HG03159 (cell line): ENCODE measurements around the gene SIGMAR1.
"Not testable (repeated sequence)": the region's sequence is repeated elsewhere in the genome, so short reads cannot be mapped to it uniquely, and the experiment has no call there.

Experiments
- ATAC-seq: cut with Tn5 transposase; IDR thresholded peaks from one replicate; pipeline ENCODE4 v1.9.1; 2021; ENCODE audit warnings: mild to moderate bottlenecking, moderate library complexity; ENCODE audit not compliant: unreplicated experiment

Gene SIGMAR1

DNA sequence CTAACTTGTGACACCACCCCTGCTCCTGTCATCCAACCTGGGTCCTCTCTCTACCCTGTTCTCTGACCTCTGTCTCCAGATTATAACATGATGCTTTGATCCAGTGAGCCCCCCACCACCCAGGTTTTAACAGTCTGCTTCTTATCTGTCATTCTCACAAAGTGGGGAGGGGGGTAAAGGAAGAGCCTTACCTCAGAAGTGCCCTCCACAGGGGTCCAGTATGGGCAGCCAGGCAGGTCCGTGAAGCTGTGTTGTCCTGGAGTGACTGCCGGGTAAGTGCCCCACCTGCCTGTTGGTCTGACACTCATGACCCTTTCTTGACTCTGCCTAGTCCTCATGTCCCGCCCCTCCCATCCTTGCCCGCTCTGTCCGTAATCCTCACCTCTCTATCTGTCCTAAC, 17.8 kb upstream of the SIGMAR1 start:
- no peak for ATAC-seq

DNA sequence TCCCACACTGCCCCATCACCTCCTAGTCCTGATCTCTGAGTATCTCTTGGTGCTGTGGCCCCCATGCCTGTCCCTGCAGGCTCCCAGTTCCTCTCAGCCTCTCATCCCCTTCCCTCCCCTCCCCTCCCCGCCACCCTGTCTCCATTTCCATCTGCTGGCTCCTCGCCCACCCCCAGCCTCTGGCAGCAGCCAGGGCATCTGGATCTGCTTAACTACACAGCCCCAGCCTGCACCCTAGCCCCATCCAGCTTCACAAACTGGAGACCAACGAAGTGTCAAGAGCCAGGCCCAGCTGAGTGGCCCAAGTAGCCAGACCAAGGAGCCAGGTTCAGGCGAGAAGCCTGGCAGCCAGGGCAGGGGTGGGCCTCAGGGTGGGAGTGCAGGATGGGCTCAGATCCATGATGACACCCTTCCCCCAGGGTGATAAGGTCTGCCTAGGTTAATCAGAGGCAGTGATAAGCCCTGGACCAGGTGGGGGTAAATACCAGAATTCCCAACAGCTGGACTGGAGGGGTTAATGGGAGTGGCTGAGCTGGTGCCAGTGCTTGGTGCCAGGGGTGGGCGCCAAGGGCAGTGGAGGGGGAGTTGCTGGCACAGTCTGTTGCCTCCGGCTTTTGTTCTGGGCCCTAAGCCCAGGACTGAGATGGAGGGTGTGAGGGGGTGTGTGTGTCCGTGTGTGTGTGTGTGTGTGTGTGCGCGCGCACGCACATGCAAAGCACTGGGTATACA, 16.9 kb upstream of the SIGMAR1 start:
- ATAC-seq, result no peak

DNA sequence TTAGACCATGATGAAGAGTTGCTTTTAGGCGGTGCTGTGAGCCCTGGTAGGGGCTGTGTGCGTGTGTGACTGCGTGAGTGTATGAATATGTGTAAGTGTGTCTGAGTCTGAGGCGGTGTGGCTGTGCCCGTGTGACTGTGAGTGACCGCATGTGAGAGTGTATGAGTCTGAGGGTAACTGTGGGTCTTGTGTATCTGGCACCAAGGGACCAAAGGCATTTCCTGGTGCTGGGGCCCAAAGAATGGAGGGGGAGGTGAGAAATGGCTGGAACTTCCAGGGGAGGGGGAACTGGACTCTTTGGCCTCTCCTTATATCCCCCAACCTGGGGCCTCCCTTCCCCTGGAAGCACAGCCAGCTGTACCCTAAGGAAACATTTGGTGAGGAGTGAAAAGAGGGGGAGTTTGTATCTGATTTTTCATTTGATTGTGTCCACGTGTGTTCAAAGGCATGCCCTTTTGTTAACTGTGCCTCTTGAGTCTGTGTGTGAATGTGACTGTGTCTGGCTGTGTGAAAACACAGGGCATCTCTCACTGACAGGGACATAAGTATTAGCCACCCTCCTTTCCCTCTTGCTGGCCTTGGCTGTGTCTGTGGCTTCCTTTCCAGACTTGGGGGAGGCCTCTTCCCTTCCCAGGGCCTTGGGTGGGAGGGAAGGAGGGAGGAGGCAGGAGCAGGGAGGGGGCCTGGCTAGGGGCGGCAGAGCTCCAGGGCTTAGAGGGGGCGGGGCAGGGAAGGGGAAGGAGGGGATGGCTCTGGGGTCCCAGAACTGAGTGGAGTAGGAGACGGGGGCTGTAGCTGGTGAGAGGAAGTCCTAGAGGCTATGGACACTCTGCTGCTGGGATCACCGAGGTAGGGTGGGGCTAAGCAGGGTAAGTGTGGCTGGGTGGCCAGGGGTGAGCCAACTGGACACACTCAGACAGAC, 15.8 kb upstream of the SIGMAR1 start:
- ATAC-seq, result no peak

DNA sequence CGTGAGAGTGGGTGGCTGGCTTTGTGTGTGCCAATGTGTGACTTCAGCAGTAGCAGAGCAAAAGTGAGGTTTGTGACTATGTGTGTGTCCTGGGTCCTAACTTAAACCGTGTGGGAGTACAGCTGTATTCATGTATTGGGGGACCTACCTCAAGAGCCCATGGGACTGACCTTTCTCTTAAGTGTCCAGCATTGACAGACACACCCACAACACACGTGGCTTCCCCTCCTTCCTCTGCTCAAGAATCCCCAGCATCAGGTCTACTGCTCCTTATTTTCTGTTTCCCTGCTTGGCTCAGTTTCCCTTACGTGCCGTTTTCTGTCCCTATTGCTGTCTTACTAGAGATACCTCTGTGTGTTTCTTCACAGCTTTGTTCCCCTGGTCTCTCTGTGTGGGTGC, 15.0 kb upstream of the SIGMAR1 start:
- no peak for ATAC-seq

DNA sequence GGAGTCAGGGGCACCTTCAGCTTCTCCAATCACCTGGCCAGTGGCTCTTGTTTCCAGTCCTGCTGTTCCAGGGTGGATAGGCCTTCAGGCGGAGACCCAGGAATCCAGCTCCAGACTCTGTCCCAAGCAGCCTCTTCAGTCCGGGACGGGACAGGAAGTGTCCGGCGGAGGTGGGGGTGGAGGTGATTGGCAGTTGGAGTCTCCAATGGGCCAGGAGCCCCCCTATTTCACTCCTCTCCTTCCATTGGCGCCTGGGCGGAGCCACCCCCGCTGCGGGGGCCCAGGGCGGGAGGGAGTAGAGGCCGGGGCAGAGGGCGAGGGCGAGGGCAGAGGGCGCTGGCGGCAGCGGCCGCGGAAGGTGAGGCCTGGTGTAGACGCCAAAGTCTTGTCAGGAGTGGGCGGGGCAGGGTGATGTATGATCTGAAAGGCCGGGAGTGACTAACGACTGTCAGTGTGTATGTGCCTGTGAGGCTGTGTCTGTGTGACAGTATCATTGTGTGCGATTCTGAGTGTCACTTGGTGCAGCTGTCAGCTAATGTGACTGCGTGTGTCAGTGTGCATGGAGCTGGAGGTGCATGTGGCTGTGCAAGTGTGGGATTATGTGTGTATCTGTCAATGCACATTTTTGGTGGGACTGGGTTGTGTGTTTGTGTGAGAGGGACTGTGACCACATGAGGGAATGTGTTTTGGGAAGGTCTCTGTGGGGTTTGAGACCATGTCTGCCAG, 14.5 kb upstream of the SIGMAR1 start, which contains the start of gene IL11RA:
Gene IL11RA, plus strand, starts transcription at position 310 of the 726 bp plus-strand sequence. CDS start 3,033 bp downstream, outside the sequence.
- ATAC-seq, result no peak

DNA sequence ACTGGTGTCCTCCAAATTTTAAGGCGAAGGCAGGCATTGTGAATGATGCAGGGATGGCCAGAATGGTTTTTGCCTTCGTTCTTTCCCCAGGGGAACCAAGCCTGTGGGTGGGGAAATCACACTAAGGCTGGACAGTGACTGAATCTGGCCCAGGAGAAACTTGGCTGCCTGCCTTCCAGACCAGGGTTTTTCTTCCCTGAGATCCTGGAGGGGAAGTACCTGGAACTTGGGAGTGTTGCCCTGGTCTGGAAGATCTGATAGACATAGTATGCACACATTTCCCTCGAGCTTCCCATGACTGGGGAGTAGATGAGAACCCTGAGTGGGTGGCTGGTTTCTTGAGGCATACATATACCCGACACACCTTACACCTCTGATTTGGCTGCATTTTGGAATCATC, 13.7 kb upstream of the SIGMAR1 start:
- ATAC-seq, result no peak

DNA sequence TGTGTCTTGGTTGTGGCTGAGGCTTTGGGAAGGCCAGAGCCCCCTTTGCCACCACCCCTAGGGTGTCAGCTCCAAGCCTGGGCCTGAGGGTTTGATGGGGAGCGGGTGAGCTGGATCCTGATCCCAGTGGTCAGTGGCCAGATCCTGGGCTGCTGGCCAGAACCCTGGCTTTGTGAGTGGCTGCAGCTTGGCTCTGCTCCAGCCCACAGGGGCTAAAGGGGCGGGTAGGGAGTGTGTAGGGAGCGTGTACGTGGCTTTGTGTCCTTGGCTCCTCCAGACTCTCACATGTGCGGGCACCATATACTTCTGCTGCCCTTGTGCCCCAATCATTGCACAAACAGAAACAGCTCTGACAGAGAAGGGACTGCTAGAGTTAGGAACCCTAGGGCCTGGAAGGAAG, 13.2 kb upstream of the SIGMAR1 start:
- ATAC-seq, result no peak

DNA sequence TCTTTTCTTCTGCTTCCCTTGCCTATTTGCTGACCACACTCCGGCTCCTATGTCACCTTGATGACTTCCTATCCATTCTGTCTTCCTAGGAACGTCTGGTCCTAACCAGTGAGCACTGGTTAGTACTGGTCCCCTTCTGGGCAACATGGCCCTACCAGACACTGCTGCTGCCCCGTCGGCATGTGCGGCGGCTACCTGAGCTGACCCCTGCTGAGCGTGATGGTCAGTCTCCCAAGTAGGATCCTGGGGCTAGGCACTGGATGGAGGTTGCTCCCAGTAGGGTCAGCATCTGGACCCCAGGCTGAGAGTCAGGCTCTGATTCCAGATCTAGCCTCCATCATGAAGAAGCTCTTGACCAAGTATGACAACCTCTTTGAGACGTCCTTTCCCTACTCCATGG, 11.1 kb upstream of the SIGMAR1 start:
- ATAC-seq, result no peak

DNA sequence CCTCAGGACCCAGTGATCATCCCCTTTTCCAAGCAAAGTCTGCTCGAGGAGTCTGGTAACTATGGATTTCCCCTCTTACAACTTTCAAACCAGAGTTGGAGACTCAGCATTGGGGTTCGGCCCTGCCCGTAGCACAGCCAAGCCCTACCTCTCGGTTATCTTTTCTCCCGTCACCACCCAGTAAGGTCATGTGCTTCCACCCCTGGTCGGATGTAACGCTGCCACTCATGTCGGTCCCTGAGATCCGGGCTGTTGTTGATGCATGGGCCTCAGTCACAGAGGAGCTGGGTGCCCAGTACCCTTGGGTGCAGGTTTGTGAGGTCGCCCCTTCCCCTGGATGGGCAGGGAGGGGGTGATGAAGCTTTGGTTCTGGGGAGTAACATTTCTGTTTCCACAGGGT, 10.1 kb upstream of the SIGMAR1 start:
- ATAC-seq, result no peak

DNA sequence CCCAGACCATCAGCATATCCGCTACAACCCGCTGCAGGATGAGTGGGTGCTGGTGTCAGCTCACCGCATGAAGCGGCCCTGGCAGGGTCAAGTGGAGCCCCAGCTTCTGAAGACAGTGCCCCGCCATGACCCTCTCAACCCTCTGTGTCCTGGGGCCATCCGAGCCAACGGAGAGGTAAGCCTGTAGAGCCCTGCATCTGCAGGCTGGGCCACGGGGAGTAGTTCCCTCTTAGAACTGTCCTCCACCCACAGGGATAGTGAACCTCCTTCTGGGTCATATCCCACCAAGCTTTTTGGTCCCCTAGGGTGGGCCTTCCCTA, 9.5 kb upstream of the SIGMAR1 start:
- ATAC-seq, result no peak

DNA sequence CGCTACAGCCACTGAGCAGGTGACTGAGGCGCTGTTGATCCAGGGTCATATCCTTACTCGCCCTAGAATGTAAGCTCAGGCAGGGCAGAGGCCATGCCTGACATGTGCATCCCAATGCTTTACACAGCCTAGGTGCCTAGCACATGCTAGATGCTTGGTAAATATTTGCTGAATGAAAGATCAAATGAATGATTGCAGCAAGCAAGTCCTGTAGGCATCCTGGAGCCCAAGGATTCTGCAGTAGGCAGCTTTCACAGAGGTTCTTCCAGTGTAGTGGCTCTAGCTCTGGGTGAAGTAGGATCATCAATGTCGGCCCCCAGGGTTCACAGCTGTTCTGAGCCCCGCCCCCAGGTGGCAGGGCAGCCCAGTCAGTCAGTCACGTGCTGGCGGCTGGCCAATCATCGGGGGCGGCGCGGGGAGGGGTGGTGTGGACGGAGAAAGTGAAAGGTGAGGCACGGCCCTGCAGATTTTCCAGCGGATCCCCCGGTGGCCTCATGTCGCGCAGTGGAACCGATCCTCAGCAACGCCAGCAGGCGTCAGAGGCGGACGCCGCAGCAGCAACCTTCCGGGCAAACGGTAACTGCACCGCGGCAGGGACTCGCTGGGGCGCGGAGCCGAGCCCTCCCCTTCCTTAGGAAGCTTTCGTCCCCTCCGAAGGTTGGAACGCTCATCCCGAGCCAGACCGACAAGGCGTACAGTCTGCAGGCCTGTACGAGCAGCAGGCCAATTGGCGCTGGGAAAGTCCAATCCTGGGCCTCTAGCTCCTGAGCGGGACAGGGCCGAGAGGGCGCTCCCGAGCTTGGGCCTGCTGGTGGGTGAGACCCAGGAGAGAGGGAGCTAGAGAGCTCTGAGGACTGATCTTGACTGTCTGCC, 8.9 kb upstream of the SIGMAR1 start, which contains the start of gene GALT:
Gene GALT, plus strand, starts transcription at position 465 of the 873 bp plus-strand sequence. Its CDS starts 30 bp downstream, at position 495.
- peak; percentile 79 for ATAC-seq

DNA sequence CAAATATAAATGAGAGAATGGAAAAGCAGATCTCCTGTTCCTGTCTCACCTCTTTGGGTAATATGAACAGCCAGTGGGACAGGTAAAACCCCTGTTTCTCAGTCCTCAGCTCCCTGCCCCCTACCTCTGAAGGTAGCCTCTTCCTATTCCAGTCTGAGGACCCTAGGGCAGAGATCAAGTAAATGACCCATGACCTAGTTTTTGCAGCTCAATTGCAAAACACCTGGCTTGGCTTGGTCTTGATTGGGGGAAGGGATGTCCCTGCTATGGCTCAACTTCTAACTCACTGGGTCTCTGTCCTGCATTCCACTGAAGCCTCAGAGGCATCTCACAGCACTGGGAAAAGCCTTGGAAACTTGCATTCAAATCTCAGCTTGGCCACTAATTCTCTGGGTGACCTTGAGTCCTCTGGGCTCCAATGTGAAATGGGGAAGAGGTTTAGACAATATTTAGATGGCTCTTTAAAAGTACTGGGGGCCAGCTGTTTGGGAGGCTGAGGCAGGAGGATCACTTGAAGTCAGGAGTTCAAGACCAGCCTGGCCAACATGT, 7.3 kb upstream of the SIGMAR1 start:
- ATAC-seq, result no peak

DNA sequence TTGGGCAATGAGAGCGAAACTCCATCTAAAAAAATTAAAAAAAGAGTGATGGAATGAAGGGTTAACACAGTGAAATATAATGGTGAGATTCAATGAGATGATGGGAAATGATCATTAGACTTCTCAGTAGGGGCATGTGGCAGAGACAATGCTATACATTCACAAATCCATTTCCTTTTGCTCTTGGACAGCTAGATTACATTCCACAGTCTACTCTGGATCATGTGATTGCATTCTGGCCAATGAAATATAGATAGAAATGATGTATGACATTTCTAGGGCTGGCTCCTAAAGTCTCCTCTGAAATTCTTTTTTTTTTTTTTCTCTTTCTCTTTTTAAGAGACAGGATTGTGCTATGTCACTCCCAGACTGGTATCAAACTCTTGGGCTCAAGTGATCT, 5.1 kb upstream of the SIGMAR1 start:
- ATAC-seq, result no peak

DNA sequence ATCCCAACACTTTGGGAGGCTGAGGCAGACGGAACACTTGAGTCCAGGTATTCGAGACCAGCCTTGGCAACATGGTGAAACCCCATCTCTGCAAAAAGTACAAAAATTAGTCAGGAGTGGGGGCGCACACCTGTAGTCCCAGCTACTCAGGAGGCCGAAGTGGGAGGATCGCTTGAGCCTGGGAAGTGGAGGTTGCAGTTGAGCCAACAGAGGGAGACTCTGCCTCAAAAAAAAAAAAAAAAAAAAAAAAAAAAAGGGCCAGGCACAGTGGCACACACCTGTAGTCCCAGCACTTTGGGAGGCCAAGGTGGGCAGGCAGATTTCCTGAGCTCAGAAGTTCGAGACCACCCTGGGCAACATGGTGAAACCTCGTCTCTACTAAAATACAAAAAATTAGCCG, 1.7 kb upstream of the SIGMAR1 start:
- ATAC-seq, result not testable (repeated sequence)

DNA sequence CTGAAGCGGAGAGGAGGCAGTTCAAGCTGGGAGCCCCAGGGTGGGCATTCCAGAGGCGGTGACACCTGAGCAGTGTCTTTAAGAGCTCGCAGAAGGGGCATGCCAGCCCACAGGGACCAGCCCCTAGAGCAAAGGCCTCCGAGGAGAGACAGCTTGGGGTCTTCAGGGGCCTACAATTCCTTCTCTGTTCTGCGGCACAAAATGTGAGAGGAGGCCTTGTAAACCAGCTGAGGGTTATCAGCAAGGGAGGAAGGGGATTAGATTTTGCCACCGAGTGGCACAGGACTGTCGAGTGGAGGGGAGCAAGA, 505 bp upstream of the SIGMAR1 start:
- no peak for ATAC-seq

DNA sequence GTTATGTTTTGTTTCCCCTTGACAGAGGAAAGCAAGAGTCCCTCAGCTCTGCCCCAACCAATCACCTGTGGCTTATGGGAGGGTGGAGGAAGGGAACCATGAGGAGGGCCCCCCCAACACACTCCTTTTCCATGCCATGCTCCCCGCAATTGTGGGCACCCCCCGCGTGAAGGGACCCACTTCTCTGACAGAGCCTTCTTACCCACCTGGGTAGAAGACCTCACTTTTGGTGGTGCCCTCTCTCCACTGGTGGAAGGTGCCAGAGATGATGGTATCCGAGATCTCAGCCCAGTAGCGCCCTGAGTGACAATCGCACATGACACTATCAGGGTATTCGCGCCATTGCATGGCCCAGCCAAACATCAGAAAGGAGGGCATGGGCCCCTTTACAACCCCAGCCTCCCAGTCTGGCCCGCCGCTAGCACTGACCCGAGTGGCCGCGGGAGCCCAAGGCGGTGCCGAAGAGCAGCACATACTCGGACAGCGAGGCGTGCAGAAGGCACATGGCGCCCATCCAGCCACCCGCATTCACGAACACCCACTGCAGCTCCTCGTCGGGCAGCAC, 714 bp downstream of the SIGMAR1 start:
- no peak for ATAC-seq

DNA sequence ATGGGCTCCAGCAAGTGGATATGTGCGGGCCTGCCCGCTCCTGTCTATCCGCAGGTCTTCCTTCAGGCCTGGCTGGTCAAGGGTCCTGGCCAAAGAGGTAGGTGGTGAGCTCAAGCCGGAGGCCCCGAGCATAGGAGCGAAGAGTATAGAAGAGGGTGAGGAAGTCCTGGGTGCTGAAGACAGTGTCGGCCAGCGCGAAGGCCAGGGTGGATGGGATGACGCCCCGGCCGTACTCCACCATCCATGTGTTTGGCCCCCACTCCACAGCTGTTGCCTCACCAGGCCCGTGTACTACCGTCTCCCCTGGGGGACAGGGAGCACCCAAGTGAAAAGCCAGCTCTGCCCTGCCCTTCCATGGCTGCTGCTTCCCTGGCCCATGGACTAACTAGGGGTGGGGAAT, 2.0 kb downstream of the SIGMAR1 start:
- no peak for ATAC-seq

DNA sequence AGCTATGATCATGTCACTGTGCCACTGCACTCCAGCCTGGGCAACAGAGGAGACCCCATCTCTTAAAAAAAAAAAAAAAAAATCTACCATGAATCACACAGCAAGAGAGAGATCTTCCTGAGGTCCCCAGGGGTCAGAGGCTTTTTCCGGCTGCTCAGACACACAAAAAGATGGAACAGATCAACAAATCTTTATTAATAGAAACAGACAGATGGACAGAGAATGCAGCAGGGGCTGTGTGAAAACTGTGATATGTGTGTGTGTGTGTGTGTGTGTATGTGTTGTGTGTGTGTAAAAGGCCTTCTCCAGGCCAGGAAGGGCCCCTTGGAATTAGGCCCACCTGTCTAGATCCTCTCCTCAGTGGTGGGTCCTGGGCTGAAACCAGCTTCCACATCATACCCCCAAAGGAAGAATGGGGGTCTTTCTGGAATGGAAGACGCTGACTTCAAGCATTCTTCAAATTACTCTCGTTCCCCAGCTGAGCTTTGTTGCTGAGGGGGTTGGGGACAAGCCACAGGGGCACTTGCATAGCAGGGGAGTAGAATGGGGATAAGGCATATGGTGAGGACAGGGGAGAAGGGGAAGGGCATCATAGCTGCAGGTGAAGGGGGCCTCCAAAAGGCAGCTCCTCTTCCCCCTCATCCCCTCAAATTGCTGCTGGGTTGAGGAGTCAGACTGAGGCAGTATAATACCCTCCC, 2.9 kb downstream of the SIGMAR1 start:
- ATAC-seq, result no peak

DNA sequence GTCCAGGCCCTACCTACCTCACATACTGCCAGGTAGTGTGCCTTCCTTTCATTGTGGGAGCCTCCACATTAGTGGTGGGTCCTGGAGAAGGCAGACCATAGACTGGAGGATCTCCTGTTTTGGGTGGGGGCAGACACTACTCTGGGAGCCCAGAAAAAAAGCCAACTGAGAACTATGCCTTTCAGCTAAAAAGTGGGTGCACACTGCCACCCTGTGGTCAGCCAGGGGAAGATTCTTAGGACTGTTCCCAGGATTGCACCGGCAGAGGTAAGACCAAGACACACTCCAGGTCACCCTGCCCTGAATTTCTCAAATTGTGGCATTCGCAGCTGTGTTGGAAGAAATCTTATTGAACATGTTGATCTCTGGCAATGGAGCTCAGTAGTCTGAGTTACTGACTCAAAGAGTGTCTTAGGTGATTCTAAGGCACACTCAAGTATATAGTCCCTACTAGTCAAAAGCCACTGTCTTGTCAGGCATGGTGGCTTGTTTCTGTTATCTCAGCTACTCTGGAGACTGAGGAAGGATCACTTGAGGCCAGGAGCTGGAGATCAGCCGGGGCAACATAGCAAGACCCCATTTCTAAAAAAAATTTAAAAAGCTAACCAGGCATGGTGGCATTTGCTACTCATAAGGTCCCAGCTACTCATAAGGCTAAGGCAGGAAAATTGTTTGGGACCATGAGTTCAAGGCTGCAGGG, 3.6 kb downstream of the SIGMAR1 start:
- ATAC-seq, result no peak
